GM12878 (cell line): ENCODE results near the gene ARHGEF11. TPM values are rescaled to one million over a fixed set of nuclear protein-coding genes. Genes with fewer than 3 reads are reported as not detected.

Experiments
- E2F8 ChIP-seq: fragments of 450-650 bp; IDR thresholded peaks from 2 replicates; pipeline ENCODE4 v1.6.1; 2018; ENCODE audit warnings: mild to moderate bottlenecking, low read depth, moderate library complexity; ENCODE audit not compliant: partially characterized antibody
- EGR1 ChIP-seq, 2 experiments: IDR thresholded peaks; 1 replicate in 1 of 2; 2 replicates in 1 of 2; pipeline ENCODE4 v1.6.1; 2011 to 2012; ENCODE audit warnings: low read depth in 2 of 2, low read length in 2 of 2, borderline replicate concordance in 1 of 2, mild to moderate bottlenecking in 1 of 2, moderate library complexity in 1 of 2
- FOS ChIP-seq: IDR thresholded peaks from 3 replicates; pipeline ENCODE4 v1.6.1; 2011; ENCODE audit warnings: borderline replicate concordance; ENCODE audit not compliant: insufficient read length; ENCODE audit errors: extremely low read depth
- POU2F2 ChIP-seq: IDR thresholded peaks from 3 replicates; pipeline ENCODE4 v1.6.1; 2011; ENCODE audit warnings: low read depth, mild to moderate bottlenecking, low read length, borderline replicate concordance
- ZBTB40 ChIP-seq: fragments of 450-650 bp; IDR thresholded peaks from 2 replicates; pipeline ENCODE4 v1.6.1; 2016; ENCODE audit warnings: mild to moderate bottlenecking, moderate library complexity, borderline replicate concordance
- ZNF24 ChIP-seq: fragments of 450-650 bp; IDR thresholded peaks from 2 replicates; pipeline ENCODE4 v1.6.1; 2017; ENCODE audit warnings: antibody characterized with exemption, mild to moderate bottlenecking
- ZNF384 ChIP-seq: IDR thresholded peaks from 2 replicates; pipeline ENCODE4 v1.6.1; 2012; ENCODE audit warnings: low read depth, mild to moderate bottlenecking, low read length, improper control_type of control experiment, borderline replicate concordance
- polyA plus RNA-seq, 11 experiments: library from polyadenylated mRNA; depleted of rRNA in 4 of 11; unstranded in 6 of 11; stranded (reverse) in 5 of 11; fragments of >200 nt; fragmentation: Nextera tagmentation in 4 of 11; fragmentation: Illumina TruSeq in 1 of 11; extraction: Ambion mirVana in 4 of 11; extraction: Trizol in 1 of 11; gene quantifications; 1 replicate in 1 of 11; 2 replicates in 10 of 11; pipeline versions ENCODE4 v1.2.1 to v1.2.3, GENCODE V29; 2011 to 2016; ENCODE audit warnings: inconsistent platforms in 2 of 11, missing spikeins in 2 of 11, low read depth in 1 of 11
- total RNA-seq, 4 experiments: library from RNA; depleted of rRNA in 3 of 4; stranded (reverse); fragments of >200 nt in 3 of 4; fragmentation: Illumina TruSeq in 1 of 4; extraction: Trizol in 1 of 4; gene quantifications; 2 replicates each; pipeline versions ENCODE4 v1.2.1 to v1.2.3, GENCODE V29; 2013 to 2021

ARHGEF11 gene
- total and polyA plus RNA-seq, 10 of the 15 experiments (the other 5 are each of a cell fraction or from before 2014, with no cell fraction given), result 0.05 to 12.7 (median 1.8) TPM

- TF ChIP-seq E2F8 (no peak), ZNF384 (no peak), POU2F2 (no peak), EGR1 (IDR thresholded peaks at IDR 0.05; ENCODE audit: borderline replicate concordance in 1 of 2, low read depth in 2 of 2, low read length in 2 of 2) (no peak), ZNF24 (no peak), ZBTB40 (no peak), FOS (no peak)
Observed at GRCh38 chr1:156895455-156895812, 150.1 kb downstream of the ARHGEF11 start (continued).
